WTC11 (cell line): ENCODE data around the gene EVL.

Experiments
- CREB1 ChIP-seq: sonication (generic); formaldehyde crosslinking; IDR thresholded peaks from 2 replicates; pipeline ENCODE4 v1.8.0; 2023; ENCODE audit warnings: mild to moderate bottlenecking, missing genetic modification reagents
- HMGA2 ChIP-seq: fragments of 250-450 bp; sonication (Bioruptor Pico); IDR thresholded peaks from 2 replicates; pipeline ENCODE4 v1.4.0; 2021; ENCODE audit warnings: mild to moderate bottlenecking, moderate library complexity
- JUN ChIP-seq: sonication (generic); formaldehyde crosslinking; IDR thresholded peaks from 2 replicates; pipeline ENCODE4 v1.8.0; 2023; ENCODE audit warnings: mild to moderate bottlenecking, missing genetic modification reagents
- TCF7 ChIP-seq: sonication (generic); formaldehyde crosslinking; IDR thresholded peaks from 2 replicates; pipeline ENCODE4 v1.8.0; 2022; ENCODE audit warnings: mild to moderate bottlenecking, low read depth, missing genetic modification reagents, moderate library complexity
- TP53 ChIP-seq: sonication (generic); formaldehyde crosslinking; IDR thresholded peaks from 2 replicates; pipeline ENCODE4 v1.8.1; 2023; ENCODE audit warnings: mild to moderate bottlenecking, missing genetic modification reagents
- ZNF138 ChIP-seq: sonication (generic); formaldehyde crosslinking; conservative IDR thresholded peaks from 2 replicates; pipeline ENCODE4 v1.8.1; 2022; ENCODE audit warnings: mild to moderate bottlenecking, moderate library complexity, missing genetic modification reagents
- ZNF423 ChIP-seq: fragments of 250-450 bp; sonication (Bioruptor Pico); IDR thresholded peaks from 2 replicates; pipeline ENCODE4 v2.1.2; 2022; ENCODE audit warnings: mild to moderate bottlenecking, moderate library complexity
- TF ChIP-seq, protein P1 (sequence below): sonication (generic); formaldehyde crosslinking; IDR thresholded peaks from 2 replicates; pipeline ENCODE4 v1.8.1; 2023; ENCODE audit warnings: mild to moderate bottlenecking, missing genetic modification reagents, moderate library complexity
- TF ChIP-seq, protein P2 (sequence below): sonication (generic); formaldehyde crosslinking; IDR thresholded peaks from 2 replicates; pipeline ENCODE4 v1.8.0; 2022; ENCODE audit warnings: mild to moderate bottlenecking, missing genetic modification reagents
- TF ChIP-seq, protein P3 (sequence below): fragments of 200-600 bp; IDR thresholded peaks from 2 replicates; pipeline ENCODE4 v1.8.0; 2022; ENCODE audit warnings: antibody characterized with exemption
- TF ChIP-seq, protein P4 (sequence below): sonication (generic); formaldehyde crosslinking; conservative IDR thresholded peaks from 2 replicates; pipeline ENCODE4 v1.8.1; 2022; ENCODE audit warnings: mild to moderate bottlenecking, missing genetic modification reagents

DNA sequence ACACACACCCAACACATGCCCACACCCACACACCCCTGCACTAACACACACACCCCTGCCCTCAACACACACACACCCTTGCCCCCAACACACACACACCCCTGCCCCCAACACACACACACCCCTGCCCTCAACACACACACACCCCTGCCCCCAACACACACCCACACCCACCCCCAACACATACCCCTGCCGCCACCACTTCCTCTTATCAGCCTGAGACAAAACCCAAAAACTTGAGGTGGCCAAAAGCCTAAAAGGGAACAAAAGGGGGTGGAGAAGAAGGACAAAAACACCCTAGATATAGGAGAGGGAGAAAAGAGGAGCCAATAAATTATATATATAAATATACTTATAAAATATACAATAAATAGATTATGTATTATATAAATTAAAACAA is 103.3 kb downstream of the EVL start:
- TF ChIP-seq TP53 (no peak), HMGA2 (no peak), TCF7 (CRISPR knock-in tag) (no peak), ZNF138 (CRISPR knock-in tag) (no peak), ZNF423 (CRISPR knock-in tag) (no peak), CREB1 (CRISPR knock-in tag) (no peak), JUN (no peak)
- TF ChIP-seq, protein P1, sequence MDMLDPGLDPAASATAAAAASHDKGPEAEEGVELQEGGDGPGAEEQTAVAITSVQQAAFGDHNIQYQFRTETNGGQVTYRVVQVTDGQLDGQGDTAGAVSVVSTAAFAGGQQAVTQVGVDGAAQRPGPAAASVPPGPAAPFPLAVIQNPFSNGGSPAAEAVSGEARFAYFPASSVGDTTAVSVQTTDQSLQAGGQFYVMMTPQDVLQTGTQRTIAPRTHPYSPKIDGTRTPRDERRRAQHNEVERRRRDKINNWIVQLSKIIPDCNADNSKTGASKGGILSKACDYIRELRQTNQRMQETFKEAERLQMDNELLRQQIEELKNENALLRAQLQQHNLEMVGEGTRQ (CRISPR knock-in tag), result no peak
- TF ChIP-seq, protein P2, sequence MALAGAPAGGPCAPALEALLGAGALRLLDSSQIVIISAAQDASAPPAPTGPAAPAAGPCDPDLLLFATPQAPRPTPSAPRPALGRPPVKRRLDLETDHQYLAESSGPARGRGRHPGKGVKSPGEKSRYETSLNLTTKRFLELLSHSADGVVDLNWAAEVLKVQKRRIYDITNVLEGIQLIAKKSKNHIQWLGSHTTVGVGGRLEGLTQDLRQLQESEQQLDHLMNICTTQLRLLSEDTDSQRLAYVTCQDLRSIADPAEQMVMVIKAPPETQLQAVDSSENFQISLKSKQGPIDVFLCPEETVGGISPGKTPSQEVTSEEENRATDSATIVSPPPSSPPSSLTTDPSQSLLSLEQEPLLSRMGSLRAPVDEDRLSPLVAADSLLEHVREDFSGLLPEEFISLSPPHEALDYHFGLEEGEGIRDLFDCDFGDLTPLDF (CRISPR knock-in tag), result no peak
- TF ChIP-seq, protein P3, sequence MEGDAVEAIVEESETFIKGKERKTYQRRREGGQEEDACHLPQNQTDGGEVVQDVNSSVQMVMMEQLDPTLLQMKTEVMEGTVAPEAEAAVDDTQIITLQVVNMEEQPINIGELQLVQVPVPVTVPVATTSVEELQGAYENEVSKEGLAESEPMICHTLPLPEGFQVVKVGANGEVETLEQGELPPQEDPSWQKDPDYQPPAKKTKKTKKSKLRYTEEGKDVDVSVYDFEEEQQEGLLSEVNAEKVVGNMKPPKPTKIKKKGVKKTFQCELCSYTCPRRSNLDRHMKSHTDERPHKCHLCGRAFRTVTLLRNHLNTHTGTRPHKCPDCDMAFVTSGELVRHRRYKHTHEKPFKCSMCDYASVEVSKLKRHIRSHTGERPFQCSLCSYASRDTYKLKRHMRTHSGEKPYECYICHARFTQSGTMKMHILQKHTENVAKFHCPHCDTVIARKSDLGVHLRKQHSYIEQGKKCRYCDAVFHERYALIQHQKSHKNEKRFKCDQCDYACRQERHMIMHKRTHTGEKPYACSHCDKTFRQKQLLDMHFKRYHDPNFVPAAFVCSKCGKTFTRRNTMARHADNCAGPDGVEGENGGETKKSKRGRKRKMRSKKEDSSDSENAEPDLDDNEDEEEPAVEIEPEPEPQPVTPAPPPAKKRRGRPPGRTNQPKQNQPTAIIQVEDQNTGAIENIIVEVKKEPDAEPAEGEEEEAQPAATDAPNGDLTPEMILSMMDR, result no peak
- TF ChIP-seq, protein P4, sequence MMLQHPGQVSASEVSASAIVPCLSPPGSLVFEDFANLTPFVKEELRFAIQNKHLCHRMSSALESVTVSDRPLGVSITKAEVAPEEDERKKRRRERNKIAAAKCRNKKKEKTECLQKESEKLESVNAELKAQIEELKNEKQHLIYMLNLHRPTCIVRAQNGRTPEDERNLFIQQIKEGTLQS, result no peak
